ENCODE data around the gene B4GALT6. TPM values are rescaled to one million over a fixed set of nuclear protein-coding genes. Genes with fewer than 3 reads are reported as not detected.

B4GALT6 gene
- total RNA-seq, 2 experiments from 2014 or later: 1.7 to 2.4 TPM

- no peak overlapping the region for H3K4me3 Mint-ChIP-seq
- no peak for TF ChIP-seq CTCF (IDR thresholded peaks at IDR 0.05)
- CTCF ChIA-PET: interaction anchor here (1.7 kb wide), 1 partner anchor 130 kb away, joined by 4 read pairs; no protein-coding TSS in a partner anchor
Observed at GRCh38 chr18:31592506-31593157, 91.7 kb downstream of the B4GALT6 start.

GRCh38 chr18:31591628-31592027 lies 92.8 kb downstream of the B4GALT6 start, which contains the start of gene TTR:
TTR (plus strand) TSS chr18:31591877; CDS start chr18:31591903, 26 bp downstream.
- no peaks in the 10 kb centered on the region for H3K36me3 Mint-ChIP-seq (ENCODE audit: low read depth)
- POLR2A ChIA-PET: no interaction called here
- peaks cover 1% of the 10 kb centered on the region for H3K27me3 Mint-ChIP-seq
- no peak within 1 kb of the TSS for H3K4me3 Mint-ChIP-seq
- ATAC-seq (no peak), DNase-seq (no peak)
- H3K9me3 Mint-ChIP-seq: no peaks in the 10 kb centered on the region
- no peak for TF ChIP-seq CTCF (IDR thresholded peaks at IDR 0.05)
- intact Hi-C loops (cut with micrococcal nuclease): no loop called here
- CTCF ChIA-PET: no interaction called here
- H3K4me1 Mint-ChIP-seq (ENCODE audit: low read depth): no peaks in the 10 kb centered on the region
- no peak within 1 kb of the TSS for H3K27ac Mint-ChIP-seq

More at GRCh38 chr18:31592506-31593157, 91.7 kb downstream of the B4GALT6 start:
- Mint-ChIP-seq H3K36me3 (ENCODE audit: low read depth) (no peaks in the 10 kb centered on the region), H3K9me3 (no peaks in the 10 kb centered on the region), H3K27me3 (peaks cover 1% of the 10 kb centered on the region), H3K27ac (no peak overlapping the region), H3K4me1 (ENCODE audit: low read depth) (no peaks in the 10 kb centered on the region)
- DNase-seq (no peak), ATAC-seq (no peak)
- POLR2A ChIA-PET: no interaction called here
- intact Hi-C loops (cut with micrococcal nuclease): no loop called here

GRCh38 chr18:31591113-31591512 lies 93.3 kb downstream of the B4GALT6 start:
- H3K4me1 Mint-ChIP-seq (ENCODE audit: low read depth): no peaks in the 10 kb centered on the region
- CTCF ChIA-PET: no interaction called here
- POLR2A ChIA-PET: interaction anchor here (1.1 kb wide), 1 partner anchor 38 kb away, joined by 3 read pairs; no protein-coding TSS in a partner anchor
- H3K27ac Mint-ChIP-seq: no peak overlapping the region
- no peak for ATAC-seq
- peaks cover 1% of the 10 kb centered on the region for H3K27me3 Mint-ChIP-seq
- TF ChIP-seq CTCF (IDR thresholded peaks at IDR 0.05): no peak
- intact Hi-C loops (cut with micrococcal nuclease): no loop called here
- no peaks in the 10 kb centered on the region for H3K36me3 Mint-ChIP-seq (ENCODE audit: low read depth)
- H3K4me3 Mint-ChIP-seq: no peak overlapping the region
- no peak for DNase-seq
- H3K9me3 Mint-ChIP-seq: no peaks in the 10 kb centered on the region

GRCh38 chr18:31590570-31590969 lies 93.8 kb downstream of the B4GALT6 start:
- Mint-ChIP-seq H3K4me1 (ENCODE audit: low read depth) (no peaks in the 10 kb centered on the region), H3K36me3 (ENCODE audit: low read depth) (no peaks in the 10 kb centered on the region), H3K27ac (no peak overlapping the region), H3K9me3 (no peaks in the 10 kb centered on the region), H3K27me3 (peaks cover 1% of the 10 kb centered on the region), H3K4me3 (no peak overlapping the region)
- ChIA-PET POLR2A (interaction anchor here (1.1 kb wide), 1 partner anchor 38 kb away, joined by 3 read pairs; no protein-coding TSS in a partner anchor), CTCF (no interaction called here)
- DNase-seq (no peak), ATAC-seq (no peak)
- TF ChIP-seq CTCF (IDR thresholded peaks at IDR 0.05): no peak
- intact Hi-C loops (cut with micrococcal nuclease): no loop called here

DNA sequence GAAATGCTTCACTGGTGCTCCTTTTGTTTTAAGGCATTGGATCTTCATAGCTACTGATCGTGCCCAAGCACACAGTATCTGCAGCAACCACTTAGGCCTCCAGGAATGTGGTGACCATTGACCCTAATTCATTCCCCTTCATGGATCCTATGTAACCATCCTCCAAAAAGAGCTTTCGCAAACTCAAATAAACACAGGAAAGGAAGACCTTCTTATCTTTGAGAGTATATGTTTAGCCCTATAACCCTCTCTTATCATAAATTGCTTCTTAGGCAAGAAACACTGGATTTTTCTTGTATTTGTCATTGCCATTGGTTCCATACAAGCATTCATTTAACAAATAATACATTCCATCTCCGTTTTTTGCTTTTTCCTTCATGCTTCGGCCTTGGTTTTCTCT lies 96.9 kb downstream of the B4GALT6 start:
- POLR2A ChIA-PET: no interaction called here
- ATAC-seq (no peak), DNase-seq (no peak)
- Mint-ChIP-seq H3K27ac (no peak overlapping the region), H3K9me3 (no peaks in the 10 kb centered on the region), H3K4me3 (no peak overlapping the region), H3K4me1 (ENCODE audit: low read depth) (no peaks in the 10 kb centered on the region), H3K27me3 (peaks cover 1% of the 10 kb centered on the region), H3K36me3 (ENCODE audit: low read depth) (no peaks in the 10 kb centered on the region)
- CTCF ChIA-PET: interaction anchor here (0.7 kb wide), 1 partner anchor 31 kb away, joined by 4 read pairs; no protein-coding TSS in a partner anchor
- intact Hi-C loops (cut with micrococcal nuclease): no loop called here
- no peak for TF ChIP-seq CTCF (IDR thresholded peaks at IDR 0.05)
